HL-60 (cell line): ENCODE data around the gene CDCA5.

ENCODE experiments used
- GABPA ChIP-seq: IDR thresholded peaks from 2 replicates; pipeline ENCODE4 v1.6.1; 2012; ENCODE audit warnings: low read depth
- TF ChIP-seq, protein P1 (sequence below): IDR thresholded peaks from one replicate; pipeline ENCODE4 v1.5.1; 2011; ENCODE audit warnings: low read length, control low read depth, inconsistent platforms; ENCODE audit not compliant: insufficient read depth

DNA sequence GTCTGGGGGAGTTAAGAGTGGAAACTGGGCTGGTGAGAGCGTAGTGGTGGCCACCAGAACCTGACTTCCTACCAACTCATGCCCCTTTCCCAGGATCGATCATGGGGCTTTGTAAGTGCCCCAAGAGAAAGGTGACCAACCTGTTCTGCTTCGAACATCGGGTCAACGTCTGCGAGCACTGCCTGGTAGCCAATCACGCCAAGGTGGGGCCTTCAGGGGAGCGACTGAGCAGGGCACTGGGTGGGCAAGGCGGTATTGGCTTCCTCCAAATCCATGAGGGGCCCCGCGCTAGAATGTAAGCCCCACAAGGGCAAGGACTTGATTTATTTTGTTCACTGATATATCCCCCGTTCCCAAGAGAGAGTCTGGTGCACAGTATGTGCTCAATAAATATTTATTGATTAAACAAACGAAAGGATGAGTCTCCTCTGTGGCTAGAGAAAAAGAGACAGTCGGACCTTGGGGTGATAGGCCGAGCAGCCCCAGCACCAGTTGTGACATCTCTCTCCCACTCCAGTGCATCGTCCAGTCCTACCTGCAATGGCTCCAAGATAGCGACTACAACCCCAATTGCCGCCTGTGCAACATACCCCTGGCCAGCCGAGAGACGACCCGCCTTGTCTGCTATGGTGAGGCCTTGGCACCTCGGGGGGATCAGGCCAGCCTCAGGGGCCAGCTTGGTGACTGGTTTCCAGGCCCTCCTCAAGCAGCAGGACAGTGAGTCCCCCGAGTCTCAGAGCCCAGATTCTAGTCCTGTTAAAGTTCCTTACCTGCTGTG lies 947 bp upstream of the CDCA5 start:
- TF ChIP-seq, protein P1, sequence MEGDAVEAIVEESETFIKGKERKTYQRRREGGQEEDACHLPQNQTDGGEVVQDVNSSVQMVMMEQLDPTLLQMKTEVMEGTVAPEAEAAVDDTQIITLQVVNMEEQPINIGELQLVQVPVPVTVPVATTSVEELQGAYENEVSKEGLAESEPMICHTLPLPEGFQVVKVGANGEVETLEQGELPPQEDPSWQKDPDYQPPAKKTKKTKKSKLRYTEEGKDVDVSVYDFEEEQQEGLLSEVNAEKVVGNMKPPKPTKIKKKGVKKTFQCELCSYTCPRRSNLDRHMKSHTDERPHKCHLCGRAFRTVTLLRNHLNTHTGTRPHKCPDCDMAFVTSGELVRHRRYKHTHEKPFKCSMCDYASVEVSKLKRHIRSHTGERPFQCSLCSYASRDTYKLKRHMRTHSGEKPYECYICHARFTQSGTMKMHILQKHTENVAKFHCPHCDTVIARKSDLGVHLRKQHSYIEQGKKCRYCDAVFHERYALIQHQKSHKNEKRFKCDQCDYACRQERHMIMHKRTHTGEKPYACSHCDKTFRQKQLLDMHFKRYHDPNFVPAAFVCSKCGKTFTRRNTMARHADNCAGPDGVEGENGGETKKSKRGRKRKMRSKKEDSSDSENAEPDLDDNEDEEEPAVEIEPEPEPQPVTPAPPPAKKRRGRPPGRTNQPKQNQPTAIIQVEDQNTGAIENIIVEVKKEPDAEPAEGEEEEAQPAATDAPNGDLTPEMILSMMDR, result no peak
- no peak for TF ChIP-seq GABPA
